SK-N-SH (cell line): ENCODE data around the gene TNRC6A. TPM values are rescaled to one million over a fixed set of nuclear protein-coding genes. Genes with fewer than 3 reads are reported as not detected.
A peak's percentile ranks its signal among the peaks of the same experiment; 100 is the strongest.

Experiments
- CTCF ChIA-PET: fragments of 300-600, 350-600 bp; formaldehyde crosslinking; extraction: SDS; loops from one replicate; lab custom pipeline; 2021; lab: Yijun Ruan, JAX
- POLR2A ChIA-PET: fragments of 350-600 bp; sonication (Branson Sonifier 250); formaldehyde crosslinking; extraction: SDS; loops from one replicate; lab custom pipeline; 2020; ENCODE audit warnings: antibody characterized with exemption, inconsistent platforms; lab: Yijun Ruan, JAX
- DNase-seq: peaks from one replicate; pipeline ENCODE4 v3.0.0; 2012
- H2AFZ ChIP-seq: fragments of 200-600 bp; sonication (generic); 2 replicates; pipeline ENCODE4 v1.8.1; 2016; ENCODE audit warnings: antibody characterized with exemption, mild to moderate bottlenecking, low read depth
- H3F3A ChIP-seq: fragments of 200-600 bp; sonication (generic); replicated peaks from 2 replicates; pipeline ENCODE3; 2016; ENCODE audit warnings: antibody characterized with exemption, mild to moderate bottlenecking; ENCODE audit not compliant: insufficient read depth
- H3K27ac ChIP-seq, 2 experiments: fragments of 200-500 bp in 1 of 2; fragments of 200-600 bp in 1 of 2; sonication (Bioruptor generic) in 1 of 2; sonication (generic), shearing (Covaris generic) in 1 of 2; 2 replicates each; pipeline versions ENCODE4 v1.5.1 to v1.6.1; 2014 to 2016; ENCODE audit warnings: low read depth in 2 of 2, inconsistent platforms in 1 of 2, low read length in 1 of 2, mild to moderate bottlenecking in 1 of 2, mixed read lengths in 1 of 2
- H3K27me3 ChIP-seq: fragments of 200-600 bp; sonication (generic), shearing (Covaris generic); 2 replicates; pipeline ENCODE4 v1.6.1; 2016; ENCODE audit warnings: mixed run types; ENCODE audit not compliant: insufficient read depth
- H3K36me3 ChIP-seq, 2 experiments: fragments of 200-500 bp in 1 of 2; fragments of 200-600 bp in 1 of 2; sonication (Bioruptor generic) in 1 of 2; sonication (generic) in 1 of 2; replicated peaks in 1 of 2; 2 replicates each; pipeline versions ENCODE3 to v1.5.1; 2014 to 2016; ENCODE audit warnings: low read length in 1 of 2, mild to moderate bottlenecking in 1 of 2; ENCODE audit not compliant: insufficient read depth in 2 of 2, control insufficient read depth in 1 of 2
- H3K4me1 ChIP-seq, 2 experiments: fragments of 200-500 bp in 1 of 2; fragments of 200-600 bp in 1 of 2; sonication (Bioruptor generic) in 1 of 2; sonication (generic), shearing (Covaris generic) in 1 of 2; 2 replicates each; pipeline versions ENCODE4 v1.5.1 to v1.6.1; 2014 to 2016; ENCODE audit warnings: low read depth in 1 of 2, low read length in 1 of 2, mixed run types in 1 of 2; ENCODE audit not compliant: insufficient read depth in 2 of 2, control insufficient read depth in 1 of 2
- H3K4me2 ChIP-seq: fragments of 200-600 bp; sonication (generic), shearing (Covaris generic); 2 replicates; pipeline ENCODE4 v1.6.1; 2017; ENCODE audit warnings: mixed run types
- H3K4me3 ChIP-seq, 2 experiments: fragments of 200-500 bp in 1 of 2; fragments of 200-600 bp in 1 of 2; sonication (Bioruptor generic) in 1 of 2; sonication (generic), shearing (Covaris generic) in 1 of 2; 2 replicates each; pipeline versions ENCODE4 v1.5.1 to v1.8.1; 2014 to 2016; ENCODE audit warnings: low read depth in 2 of 2, inconsistent platforms in 1 of 2, low read length in 1 of 2, mild to moderate bottlenecking in 1 of 2, mixed read lengths in 1 of 2, moderate library complexity in 1 of 2
- H3K79me2 ChIP-seq: fragments of 200-600 bp; sonication (generic); 2 replicates; pipeline ENCODE4 v1.8.1; 2017; ENCODE audit warnings: mild to moderate bottlenecking; ENCODE audit not compliant: insufficient read depth
- H3K9ac ChIP-seq: fragments of 200-600 bp; sonication (generic); 2 replicates; pipeline ENCODE4 v1.6.1; 2017; ENCODE audit warnings: mixed run types
- H3K9me2 ChIP-seq: fragments of 200-600 bp; sonication (generic); 2 replicates; pipeline ENCODE4 v1.6.1; 2017; ENCODE audit warnings: mixed run types
- H3K9me3 ChIP-seq: fragments of 200-600 bp; sonication (generic); 2 replicates; pipeline ENCODE4 v1.6.1; 2017; ENCODE audit warnings: mixed run types, mild to moderate bottlenecking, moderate library complexity
- H4K20me1 ChIP-seq: fragments of 200-600 bp; sonication (generic); 2 replicates; pipeline ENCODE4 v1.6.1; 2017; ENCODE audit warnings: mild to moderate bottlenecking, mixed run types; ENCODE audit not compliant: insufficient read depth
- CHD2 ChIP-seq: fragments of 150-350 bp; IDR thresholded peaks from 2 replicates; pipeline ENCODE4 v1.6.1; 2018; ENCODE audit warnings: low read length; ENCODE audit not compliant: partially characterized antibody
- CTCF ChIP-seq: fragments of 200-600 bp; sonication (generic); IDR thresholded peaks from 2 replicates; pipeline ENCODE4 v1.6.1; 2017; ENCODE audit warnings: antibody characterized with exemption, mild to moderate bottlenecking, moderate library complexity
- ELF1 ChIP-seq: IDR thresholded peaks from 2 replicates; pipeline ENCODE4 v1.4.0; 2012
- EZH2phosphoT487 ChIP-seq: fragments of 200-600 bp; sonication (generic); IDR thresholded peaks from 2 replicates; pipeline ENCODE4 v1.6.1; 2017; ENCODE audit warnings: low read depth, mixed run types, mild to moderate bottlenecking, antibody characterized with exemption, moderate library complexity, borderline replicate concordance
- FOSL2 ChIP-seq: IDR thresholded peaks from 2 replicates; pipeline ENCODE4 v1.4.0; 2012; ENCODE audit warnings: low read depth, mild to moderate bottlenecking, moderate library complexity, borderline replicate concordance
- FOXJ3 ChIP-seq: sonication (generic); formaldehyde crosslinking; IDR thresholded peaks from 2 replicates; pipeline ENCODE4 v1.5.1; 2020; ENCODE audit warnings: mild to moderate bottlenecking, missing genetic modification reagents
- FOXM1 ChIP-seq: IDR thresholded peaks from 2 replicates; pipeline ENCODE4 v1.4.0; 2012; ENCODE audit warnings: low read depth, mild to moderate bottlenecking
- GABPA ChIP-seq: IDR thresholded peaks from 2 replicates; pipeline ENCODE4 v1.4.0; 2012; ENCODE audit warnings: low read depth, mild to moderate bottlenecking
- GATA2 ChIP-seq: sonication (generic); formaldehyde crosslinking; IDR thresholded peaks from 2 replicates; pipeline ENCODE4 v1.5.0; 2020; ENCODE audit warnings: mild to moderate bottlenecking, missing genetic modification reagents
- JUND ChIP-seq: IDR thresholded peaks from 2 replicates; pipeline ENCODE4 v1.4.0; 2012
- MAX ChIP-seq: IDR thresholded peaks from 2 replicates; pipeline ENCODE4 v1.4.0; 2012; ENCODE audit warnings: low read depth
- MXI1 ChIP-seq: IDR thresholded peaks from 2 replicates; pipeline ENCODE4 v1.6.1; 2012; ENCODE audit warnings: mild to moderate bottlenecking, low read depth, low read length, improper control_type of control experiment
- POLR2AphosphoS5 ChIP-seq: IDR thresholded peaks from 2 replicates; pipeline ENCODE4 v1.6.1; 2012; ENCODE audit warnings: low read depth, low read length
- RAD21 ChIP-seq: IDR thresholded peaks from 2 replicates; pipeline ENCODE4 v1.6.1; 2012; ENCODE audit warnings: mild to moderate bottlenecking, low read length
- RCOR1 ChIP-seq: fragments of 150-350 bp; IDR thresholded peaks from 2 replicates; pipeline ENCODE4 v1.6.1; 2017; ENCODE audit warnings: antibody characterized with exemption, low read length
- RFX5 ChIP-seq: IDR thresholded peaks from 2 replicates; pipeline ENCODE4 v1.6.1; 2012; ENCODE audit warnings: mild to moderate bottlenecking, improper control_type of control experiment, low read length
- RXRA ChIP-seq: IDR thresholded peaks from 2 replicates; pipeline ENCODE4 v1.4.0; 2012; ENCODE audit warnings: low read depth, mild to moderate bottlenecking, borderline replicate concordance
- SIN3A ChIP-seq: IDR thresholded peaks from 2 replicates; pipeline ENCODE4 v1.6.1; 2012; ENCODE audit warnings: low read depth, mild to moderate bottlenecking, low read length, moderate library complexity, borderline replicate concordance
- SMC3 ChIP-seq: IDR thresholded peaks from 2 replicates; pipeline ENCODE4 v1.6.1; 2012; ENCODE audit warnings: low read depth, low read length, improper control_type of control experiment
- TCF12 ChIP-seq: IDR thresholded peaks from 2 replicates; pipeline ENCODE4 v1.4.0; 2012
- TEAD4 ChIP-seq: IDR thresholded peaks from 2 replicates; pipeline ENCODE4 v1.4.0; 2012; ENCODE audit warnings: mild to moderate bottlenecking, borderline replicate concordance; ENCODE audit not compliant: insufficient read depth
- YY1 ChIP-seq: IDR thresholded peaks from 2 replicates; pipeline ENCODE4 v1.4.0; 2012; ENCODE audit warnings: low read depth, mild to moderate bottlenecking
- WGBS: methylation state at CpG from one replicate; pipeline ENCODE4 v1.1.6; 2017; ENCODE audit warnings: low lambda C conversion rate; 5-methylcytosine and 5-hydroxymethylcytosine counted together
- polyA plus RNA-seq, 3 experiments: library from polyadenylated mRNA; depleted of rRNA; stranded (reverse); fragments of >200 nt; gene quantifications; 2 replicates each; pipeline ENCODE4 v1.2.3, GENCODE V29; 2012
- TF ChIP-seq, protein P1 (sequence below): IDR thresholded peaks from 2 replicates; pipeline ENCODE4 v1.4.0; 2012; ENCODE audit warnings: low read depth, borderline replicate concordance

TNRC6A gene
- polyA plus RNA-seq, 1 of the 3 experiments (the other 2 are of a cell fraction) = 32.5 TPM

DNA sequence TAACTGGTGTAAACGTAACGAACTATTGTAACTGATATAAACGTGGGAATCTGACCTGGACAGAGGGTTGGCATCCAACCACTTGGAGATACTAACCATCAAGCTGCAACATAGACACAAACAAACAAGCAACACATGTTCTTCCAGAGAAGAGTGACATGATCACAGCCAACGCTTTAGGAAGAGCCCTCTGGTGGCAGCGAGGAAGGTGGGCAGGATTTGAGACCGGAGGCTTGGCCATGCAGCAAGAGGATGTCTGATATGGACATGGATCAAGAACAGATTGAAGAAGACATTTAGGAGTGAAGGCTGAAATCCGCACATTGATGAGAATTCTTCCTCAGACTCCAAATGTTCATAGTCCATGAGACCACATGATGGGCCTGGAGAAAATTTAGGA is 40.3 kb upstream of the TNRC6A start:
- Histone ChIP-seq H3K36me3 (no peaks in the 10 kb centered on the region), H3K9ac (no peak overlapping the region), H3K4me3 (no peak overlapping the region), H3K9me2 (no peaks in the 10 kb centered on the region), H3K79me2 (no peaks in the 10 kb centered on the region), H3K9me3 (no peaks in the 10 kb centered on the region), H3K4me2 (no peak overlapping the region), H3K4me1 (peaks cover 10 to 20% of the 10 kb centered on the region in 2 experiments), H2AFZ (no peak overlapping the region), H3F3A (no peaks in the 10 kb centered on the region), H3K27ac (no peak overlapping the region), H4K20me1 (no peaks in the 10 kb centered on the region), H3K27me3 (no peaks in the 10 kb centered on the region)
- peak; percentile 64 for DNase-seq
- 69% methylated on average over 7 of the region's 7 CpGs for WGBS
- ChIA-PET CTCF (interaction anchor here (0.6 to 5.6 kb wide), 22 partner anchors 7 to 185 kb away, joined by 3 to 40 read pairs (median 4); no protein-coding TSS in a partner anchor), POLR2A (no interaction called here)
- no peak for TF ChIP-seq POLR2AphosphoS5
- no peak for TF ChIP-seq RFX5
- no peak for TF ChIP-seq RCOR1
- TF ChIP-seq CHD2 = no peak
- peak; percentile 78 for TF ChIP-seq RAD21
- no peak for TF ChIP-seq SIN3A
- TF ChIP-seq TCF12 = no peak
- TF ChIP-seq MAX = no peak
- TF ChIP-seq TEAD4 = no peak
- no peak for TF ChIP-seq RXRA
- TF ChIP-seq EZH2phosphoT487 = no peak
- TF ChIP-seq ELF1 = no peak
- peak; percentile 83 for TF ChIP-seq MXI1
- no peak for TF ChIP-seq FOXM1
- TF ChIP-seq GATA2 = no peak
- TF ChIP-seq YY1 = no peak
- peak; percentile 67 for TF ChIP-seq CTCF
- no peak for TF ChIP-seq FOSL2
- TF ChIP-seq GABPA = no peak
- TF ChIP-seq FOXJ3 (CRISPR knock-in tag) = no peak
- TF ChIP-seq JUND = no peak
- TF ChIP-seq SMC3 = peak; percentile 87
- TF ChIP-seq, protein P1, sequence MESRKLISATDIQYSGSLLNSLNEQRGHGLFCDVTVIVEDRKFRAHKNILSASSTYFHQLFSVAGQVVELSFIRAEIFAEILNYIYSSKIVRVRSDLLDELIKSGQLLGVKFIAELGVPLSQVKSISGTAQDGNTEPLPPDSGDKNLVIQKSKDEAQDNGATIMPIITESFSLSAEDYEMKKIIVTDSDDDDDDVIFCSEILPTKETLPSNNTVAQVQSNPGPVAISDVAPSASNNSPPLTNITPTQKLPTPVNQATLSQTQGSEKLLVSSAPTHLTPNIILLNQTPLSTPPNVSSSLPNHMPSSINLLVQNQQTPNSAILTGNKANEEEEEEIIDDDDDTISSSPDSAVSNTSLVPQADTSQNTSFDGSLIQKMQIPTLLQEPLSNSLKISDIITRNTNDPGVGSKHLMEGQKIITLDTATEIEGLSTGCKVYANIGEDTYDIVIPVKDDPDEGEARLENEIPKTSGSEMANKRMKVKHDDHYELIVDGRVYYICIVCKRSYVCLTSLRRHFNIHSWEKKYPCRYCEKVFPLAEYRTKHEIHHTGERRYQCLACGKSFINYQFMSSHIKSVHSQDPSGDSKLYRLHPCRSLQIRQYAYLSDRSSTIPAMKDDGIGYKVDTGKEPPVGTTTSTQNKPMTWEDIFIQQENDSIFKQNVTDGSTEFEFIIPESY = no peak
